Keratinocyte (primary cell): Measurements from ENCODE around the gene SRPX.

Experiments
- EZH2 ChIP-seq: IDR thresholded peaks from one replicate; pipeline ENCODE4 v1.6.1; 2012; ENCODE audit warnings: inconsistent platforms, mild to moderate bottlenecking, low read length, moderate library complexity
- TF ChIP-seq, protein P1 (sequence below), 3 experiments: IDR thresholded peaks in 1 of 3; conservative IDR thresholded peaks in 1 of 3; optimal IDR thresholded peaks in 1 of 3; 2 replicates in 2 of 3; 3 replicates in 1 of 3; pipeline versions ENCODE3 to v1.5.1; 2011; ENCODE audit warnings: low read length in 3 of 3, mild to moderate bottlenecking in 3 of 3, moderate library complexity in 2 of 3, control low read depth in 1 of 3, inconsistent platforms in 1 of 3; ENCODE audit not compliant: insufficient read depth in 2 of 3; ENCODE audit errors: extremely low read depth in 1 of 3

GRCh38 chrX:38260231-38260630, 39.6 kb upstream of the SRPX start:
- TF ChIP-seq, protein P1, sequence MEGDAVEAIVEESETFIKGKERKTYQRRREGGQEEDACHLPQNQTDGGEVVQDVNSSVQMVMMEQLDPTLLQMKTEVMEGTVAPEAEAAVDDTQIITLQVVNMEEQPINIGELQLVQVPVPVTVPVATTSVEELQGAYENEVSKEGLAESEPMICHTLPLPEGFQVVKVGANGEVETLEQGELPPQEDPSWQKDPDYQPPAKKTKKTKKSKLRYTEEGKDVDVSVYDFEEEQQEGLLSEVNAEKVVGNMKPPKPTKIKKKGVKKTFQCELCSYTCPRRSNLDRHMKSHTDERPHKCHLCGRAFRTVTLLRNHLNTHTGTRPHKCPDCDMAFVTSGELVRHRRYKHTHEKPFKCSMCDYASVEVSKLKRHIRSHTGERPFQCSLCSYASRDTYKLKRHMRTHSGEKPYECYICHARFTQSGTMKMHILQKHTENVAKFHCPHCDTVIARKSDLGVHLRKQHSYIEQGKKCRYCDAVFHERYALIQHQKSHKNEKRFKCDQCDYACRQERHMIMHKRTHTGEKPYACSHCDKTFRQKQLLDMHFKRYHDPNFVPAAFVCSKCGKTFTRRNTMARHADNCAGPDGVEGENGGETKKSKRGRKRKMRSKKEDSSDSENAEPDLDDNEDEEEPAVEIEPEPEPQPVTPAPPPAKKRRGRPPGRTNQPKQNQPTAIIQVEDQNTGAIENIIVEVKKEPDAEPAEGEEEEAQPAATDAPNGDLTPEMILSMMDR (optimal IDR thresholded peaks at IDR 0.05 in 1 of 3, IDR thresholded peaks at IDR 0.05 in 1 of 3, conservative IDR thresholded peaks at IDR 0.05 in 1 of 3; ENCODE audit: extremely low read depth in 1 of 3, insufficient read depth in 2 of 3, low read length in 3 of 3), result peak; percentile 49 to 53 (median 53)
- TF ChIP-seq EZH2, result no peak
